GM12872 (cell line): Measurements from ENCODE around the gene CREBRF.

ENCODE experiments used
- TF ChIP-seq, protein P1 (sequence below): IDR thresholded peaks from 3 replicates; pipeline ENCODE4 v1.5.1; 2011; ENCODE audit warnings: low read depth, mild to moderate bottlenecking, low read length, moderate library complexity; ENCODE audit not compliant: insufficient read depth

The CREBRF gene

GRCh38 chr5:173027905-173028304 is 28.2 kb upstream of the CREBRF start:
- TF ChIP-seq, protein P1, sequence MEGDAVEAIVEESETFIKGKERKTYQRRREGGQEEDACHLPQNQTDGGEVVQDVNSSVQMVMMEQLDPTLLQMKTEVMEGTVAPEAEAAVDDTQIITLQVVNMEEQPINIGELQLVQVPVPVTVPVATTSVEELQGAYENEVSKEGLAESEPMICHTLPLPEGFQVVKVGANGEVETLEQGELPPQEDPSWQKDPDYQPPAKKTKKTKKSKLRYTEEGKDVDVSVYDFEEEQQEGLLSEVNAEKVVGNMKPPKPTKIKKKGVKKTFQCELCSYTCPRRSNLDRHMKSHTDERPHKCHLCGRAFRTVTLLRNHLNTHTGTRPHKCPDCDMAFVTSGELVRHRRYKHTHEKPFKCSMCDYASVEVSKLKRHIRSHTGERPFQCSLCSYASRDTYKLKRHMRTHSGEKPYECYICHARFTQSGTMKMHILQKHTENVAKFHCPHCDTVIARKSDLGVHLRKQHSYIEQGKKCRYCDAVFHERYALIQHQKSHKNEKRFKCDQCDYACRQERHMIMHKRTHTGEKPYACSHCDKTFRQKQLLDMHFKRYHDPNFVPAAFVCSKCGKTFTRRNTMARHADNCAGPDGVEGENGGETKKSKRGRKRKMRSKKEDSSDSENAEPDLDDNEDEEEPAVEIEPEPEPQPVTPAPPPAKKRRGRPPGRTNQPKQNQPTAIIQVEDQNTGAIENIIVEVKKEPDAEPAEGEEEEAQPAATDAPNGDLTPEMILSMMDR: no peak

GRCh38 chr5:173028811-173029327 is 27.3 kb upstream of the CREBRF start:
- TF ChIP-seq, protein P1: no peak

DNA sequence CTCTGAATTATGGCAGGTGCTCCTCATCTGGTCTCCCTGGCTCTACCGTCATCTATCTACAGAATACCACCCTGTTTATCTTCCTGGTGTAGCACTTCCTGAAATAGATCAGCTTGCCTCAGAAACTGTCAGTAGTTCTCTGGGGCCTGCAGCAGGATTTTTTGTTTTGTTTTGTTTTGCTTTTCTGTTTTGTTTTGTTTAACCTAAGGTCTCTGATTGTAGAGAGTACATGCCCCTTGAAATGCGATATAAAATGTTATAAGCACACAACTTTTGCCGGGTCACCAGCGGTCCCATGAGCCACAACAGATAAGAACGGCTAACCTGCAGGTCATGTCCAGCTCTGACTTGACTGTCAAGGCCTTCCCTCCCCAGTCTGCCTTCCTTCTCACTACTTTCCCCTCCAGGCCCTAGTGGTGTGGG is 26.6 kb upstream of the CREBRF start:
- TF ChIP-seq, protein P1: no peak

- TF ChIP-seq, protein P1: no peak
These were observed 23.4 kb upstream of the CREBRF start for GRCh38 chr5:173032730-173033129.

- TF ChIP-seq, protein P1: no peak
These were observed 22.2 kb upstream of the CREBRF start for GRCh38 chr5:173033923-173034322.

DNA sequence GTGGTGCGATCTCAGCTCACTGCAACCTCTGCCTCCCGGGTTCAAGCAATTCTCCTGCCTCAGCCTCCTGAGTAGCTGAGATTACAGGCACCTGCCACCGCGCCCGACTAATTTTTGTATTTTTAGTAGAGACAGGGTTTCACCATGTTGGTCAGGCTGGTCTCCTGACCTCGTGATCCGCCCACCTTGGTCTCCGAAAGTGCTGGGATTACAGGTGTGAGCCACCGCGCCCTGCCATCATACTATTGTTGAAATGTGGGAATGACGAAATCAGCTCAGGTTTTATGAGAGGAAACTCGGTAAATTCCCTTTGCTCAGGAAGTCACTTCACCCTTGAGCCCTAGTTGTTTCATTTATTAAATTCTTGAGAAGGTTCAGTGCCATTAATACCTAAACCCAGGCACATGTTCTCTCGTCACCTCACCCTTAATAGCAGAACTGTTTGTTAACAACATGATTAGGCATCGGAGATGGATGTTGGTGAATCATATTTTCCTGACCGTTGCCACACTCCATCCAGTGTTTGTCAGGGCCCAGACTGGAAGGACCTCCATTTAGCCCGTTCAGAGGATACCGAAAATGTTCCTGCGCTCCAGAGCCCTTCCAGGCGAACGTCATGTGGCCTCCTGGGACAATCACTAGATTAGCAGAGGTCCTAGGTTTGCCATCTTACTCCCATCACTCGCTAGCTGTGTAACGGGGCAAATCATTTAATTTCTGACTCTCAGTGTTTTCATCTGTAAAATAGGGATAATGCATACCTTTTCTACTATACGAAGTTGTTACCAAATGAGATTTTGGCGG is 20.0 kb upstream of the CREBRF start:
- TF ChIP-seq, protein P1: no peak

GRCh38 chr5:173039188-173039587 is 17.0 kb upstream of the CREBRF start:
- TF ChIP-seq, protein P1: no peak
